C4-2B (cell line): ENCODE measurements around the gene SRRM4.

ENCODE experiments used
- ZFX ChIP-seq: fragments of 450-650 bp; IDR thresholded peaks from 2 replicates; pipeline ENCODE4 v1.6.1; 2017
- TF ChIP-seq, protein P1 (sequence below): fragments of 450-650 bp; conservative IDR thresholded peaks from 2 replicates; pipeline ENCODE4 v1.5.1; 2017; ENCODE audit warnings: mild to moderate bottlenecking

DNA sequence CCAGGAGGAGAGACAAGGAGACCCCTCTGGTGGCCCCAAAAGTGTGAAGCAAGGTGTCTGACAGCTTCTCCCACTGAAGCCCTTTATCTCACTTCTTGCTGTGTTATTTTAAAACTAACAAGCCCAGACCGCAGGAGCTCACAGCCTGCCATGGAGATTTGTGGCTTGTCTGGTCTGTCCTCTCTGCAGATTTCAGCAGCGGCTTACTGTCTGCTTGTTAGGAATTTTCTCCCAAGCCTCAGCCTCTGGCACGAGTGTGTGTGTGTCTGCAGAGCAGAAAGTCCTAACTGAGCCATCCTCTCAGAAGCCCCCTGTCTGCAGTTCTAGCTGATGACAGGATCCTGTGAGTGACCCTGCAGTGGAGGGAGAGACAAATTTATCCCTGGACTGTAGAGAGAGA, 109.5 kb downstream of the SRRM4 start:
- TF ChIP-seq, protein P1, sequence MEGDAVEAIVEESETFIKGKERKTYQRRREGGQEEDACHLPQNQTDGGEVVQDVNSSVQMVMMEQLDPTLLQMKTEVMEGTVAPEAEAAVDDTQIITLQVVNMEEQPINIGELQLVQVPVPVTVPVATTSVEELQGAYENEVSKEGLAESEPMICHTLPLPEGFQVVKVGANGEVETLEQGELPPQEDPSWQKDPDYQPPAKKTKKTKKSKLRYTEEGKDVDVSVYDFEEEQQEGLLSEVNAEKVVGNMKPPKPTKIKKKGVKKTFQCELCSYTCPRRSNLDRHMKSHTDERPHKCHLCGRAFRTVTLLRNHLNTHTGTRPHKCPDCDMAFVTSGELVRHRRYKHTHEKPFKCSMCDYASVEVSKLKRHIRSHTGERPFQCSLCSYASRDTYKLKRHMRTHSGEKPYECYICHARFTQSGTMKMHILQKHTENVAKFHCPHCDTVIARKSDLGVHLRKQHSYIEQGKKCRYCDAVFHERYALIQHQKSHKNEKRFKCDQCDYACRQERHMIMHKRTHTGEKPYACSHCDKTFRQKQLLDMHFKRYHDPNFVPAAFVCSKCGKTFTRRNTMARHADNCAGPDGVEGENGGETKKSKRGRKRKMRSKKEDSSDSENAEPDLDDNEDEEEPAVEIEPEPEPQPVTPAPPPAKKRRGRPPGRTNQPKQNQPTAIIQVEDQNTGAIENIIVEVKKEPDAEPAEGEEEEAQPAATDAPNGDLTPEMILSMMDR = no peak
- no peak for TF ChIP-seq ZFX
